MCF 10A (cell line): Measurements from ENCODE around the gene PARP4. TPM values are rescaled to one million over a fixed set of nuclear protein-coding genes. Genes with fewer than 3 reads are reported as not detected.
"Not testable (repeated sequence)": the region's sequence is repeated elsewhere in the genome, so short reads cannot be mapped to it uniquely, and the experiment has no call there.

ENCODE experiments used
- BruUV-seq: library from RNA; stranded (reverse); fragments of 400-500 nt; replicated peaks from 2 replicates; lab custom pipeline; 2021; lab: Mats Ljungman, UMichigan
- CTCF ChIA-PET: fragments of 300-600 bp; sonication (Branson Sonifier 250); formaldehyde crosslinking; extraction: SDS; loops from one replicate; lab custom pipeline; 2021; ENCODE audit warnings: antibody characterized with exemption, inconsistent platforms; lab: Yijun Ruan, JAX
- POLR2A ChIA-PET: fragments of 300-600, 350-650 bp; sonication (Branson Sonifier 250); formaldehyde crosslinking; extraction: SDS; loops from one replicate; lab custom pipeline; 2020; ENCODE audit warnings: antibody characterized with exemption, inconsistent platforms; lab: Yijun Ruan, JAX
- DNase-seq: peaks from one replicate; pipeline ENCODE4 v3.0.0-alpha.2; 2018; ENCODE audit not compliant: unreplicated experiment
- H3K27ac Mint-ChIP-seq: one replicate; pipeline ENCODE4 v1.8.0; 2022; ENCODE audit warnings: mild to moderate bottlenecking, low read depth, mixed read lengths; ENCODE audit not compliant: unreplicated experiment
- H3K27me3 Mint-ChIP-seq: one replicate; pipeline ENCODE4 v1.8.0; 2022; ENCODE audit warnings: mixed read lengths; ENCODE audit not compliant: insufficient read depth, unreplicated experiment
- H3K36me3 Mint-ChIP-seq: one replicate; pipeline ENCODE4 v1.8.0; 2022; ENCODE audit warnings: mild to moderate bottlenecking, moderate library complexity, mixed read lengths; ENCODE audit not compliant: insufficient read depth, unreplicated experiment
- H3K4me1 Mint-ChIP-seq: one replicate; pipeline ENCODE4 v1.8.0; 2022; ENCODE audit warnings: mixed read lengths; ENCODE audit not compliant: insufficient read depth, unreplicated experiment
- H3K4me3 Mint-ChIP-seq: one replicate; pipeline ENCODE4 v1.8.0; 2022; ENCODE audit warnings: mild to moderate bottlenecking, moderate library complexity, mixed read lengths; ENCODE audit not compliant: unreplicated experiment
- H3K9me3 Mint-ChIP-seq: one replicate; pipeline ENCODE4 v1.8.0; 2022; ENCODE audit warnings: mixed read lengths; ENCODE audit not compliant: unreplicated experiment
- intact Hi-C: fragments of 100-400 bp; cut with micrococcal nuclease; formaldehyde crosslinking; loops from 2 replicates; pipeline ENCODE4 v1.14.1; 2022
- total RNA-seq: library from RNA; stranded (reverse); gene quantifications from 2 replicates; pipeline ENCODE4 v1.2.3, GENCODE V29; 2022
- TF ChIP-seq, protein P1 (sequence below): fragments of 200-600 bp; IDR thresholded peaks from one replicate; pipeline ENCODE4 v1.8.0; 2022; ENCODE audit warnings: antibody characterized with exemption, mild to moderate bottlenecking; ENCODE audit not compliant: unreplicated experiment

Gene PARP4
- total RNA-seq, 1 experiment from 2014 or later = 30.9 TPM

DNA sequence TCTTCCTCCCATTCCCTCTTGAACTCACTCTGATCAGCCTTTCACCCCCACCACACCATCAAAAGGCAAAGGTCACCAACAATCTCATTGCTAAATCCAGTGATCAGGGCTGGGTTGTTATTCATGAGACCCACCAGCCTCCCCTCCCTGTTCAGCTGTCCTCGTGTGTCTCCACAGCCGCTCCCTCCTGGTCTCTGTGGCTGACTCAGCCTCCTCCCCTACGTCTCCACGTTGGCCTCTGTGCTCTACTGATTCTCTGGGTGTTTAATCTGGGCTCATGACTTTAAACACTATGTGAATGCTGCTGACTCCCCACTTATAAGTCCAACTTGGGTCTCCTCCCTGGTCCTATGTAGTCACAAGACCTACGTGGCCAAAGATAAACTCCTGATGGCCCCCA is 38.9 kb downstream of the PARP4 start:
- ChIA-PET POLR2A (no interaction called here), CTCF (no interaction called here)
- Mint-ChIP-seq H3K27me3 (no peaks in the 10 kb centered on the region), H3K4me1 (no peaks in the 10 kb centered on the region), H3K27ac (no peak overlapping the region), H3K4me3 (no peak overlapping the region), H3K36me3 (peaks cover 85% of the 10 kb centered on the region), H3K9me3 (no peaks in the 10 kb centered on the region)
- DNase-seq = no peak
- TF ChIP-seq, protein P1, sequence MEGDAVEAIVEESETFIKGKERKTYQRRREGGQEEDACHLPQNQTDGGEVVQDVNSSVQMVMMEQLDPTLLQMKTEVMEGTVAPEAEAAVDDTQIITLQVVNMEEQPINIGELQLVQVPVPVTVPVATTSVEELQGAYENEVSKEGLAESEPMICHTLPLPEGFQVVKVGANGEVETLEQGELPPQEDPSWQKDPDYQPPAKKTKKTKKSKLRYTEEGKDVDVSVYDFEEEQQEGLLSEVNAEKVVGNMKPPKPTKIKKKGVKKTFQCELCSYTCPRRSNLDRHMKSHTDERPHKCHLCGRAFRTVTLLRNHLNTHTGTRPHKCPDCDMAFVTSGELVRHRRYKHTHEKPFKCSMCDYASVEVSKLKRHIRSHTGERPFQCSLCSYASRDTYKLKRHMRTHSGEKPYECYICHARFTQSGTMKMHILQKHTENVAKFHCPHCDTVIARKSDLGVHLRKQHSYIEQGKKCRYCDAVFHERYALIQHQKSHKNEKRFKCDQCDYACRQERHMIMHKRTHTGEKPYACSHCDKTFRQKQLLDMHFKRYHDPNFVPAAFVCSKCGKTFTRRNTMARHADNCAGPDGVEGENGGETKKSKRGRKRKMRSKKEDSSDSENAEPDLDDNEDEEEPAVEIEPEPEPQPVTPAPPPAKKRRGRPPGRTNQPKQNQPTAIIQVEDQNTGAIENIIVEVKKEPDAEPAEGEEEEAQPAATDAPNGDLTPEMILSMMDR = no peak
- intact Hi-C loops = no loop called here
- no TSS peak for BruUV-seq

DNA sequence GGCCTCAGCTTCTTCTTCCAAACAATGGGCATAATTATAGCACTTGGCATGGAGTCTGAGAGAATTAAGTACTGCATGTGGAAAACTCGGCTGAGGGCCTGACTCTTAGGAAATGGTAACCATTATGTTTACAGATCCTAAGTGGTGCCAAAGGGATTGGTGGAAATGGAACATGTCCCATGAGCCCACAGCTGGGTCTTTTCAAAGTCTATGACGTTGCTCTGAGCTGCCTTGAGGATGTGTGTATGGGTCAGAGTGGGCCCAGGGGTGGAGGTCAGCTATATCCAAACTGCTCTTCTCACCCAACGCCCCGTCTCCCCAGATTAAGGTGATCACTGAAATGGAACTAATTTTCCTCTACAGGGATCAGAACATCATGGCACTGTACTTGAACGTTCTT is 40.4 kb downstream of the PARP4 start:
- BruUV-seq, H3K4me1 Mint-ChIP-seq, CTCF ChIA-PET, H3K27me3 Mint-ChIP-seq, H3K9me3 Mint-ChIP-seq, H3K4me3 Mint-ChIP-seq, intact Hi-C loops, H3K27ac Mint-ChIP-seq, DNase-seq: not testable (repeated sequence)
- peaks cover 89% of the 10 kb centered on the region for H3K36me3 Mint-ChIP-seq
- POLR2A ChIA-PET = interaction anchor here (0.8 kb wide), 1 partner anchor 10 kb away, joined by 3 read pairs; no protein-coding TSS in a partner anchor

DNA sequence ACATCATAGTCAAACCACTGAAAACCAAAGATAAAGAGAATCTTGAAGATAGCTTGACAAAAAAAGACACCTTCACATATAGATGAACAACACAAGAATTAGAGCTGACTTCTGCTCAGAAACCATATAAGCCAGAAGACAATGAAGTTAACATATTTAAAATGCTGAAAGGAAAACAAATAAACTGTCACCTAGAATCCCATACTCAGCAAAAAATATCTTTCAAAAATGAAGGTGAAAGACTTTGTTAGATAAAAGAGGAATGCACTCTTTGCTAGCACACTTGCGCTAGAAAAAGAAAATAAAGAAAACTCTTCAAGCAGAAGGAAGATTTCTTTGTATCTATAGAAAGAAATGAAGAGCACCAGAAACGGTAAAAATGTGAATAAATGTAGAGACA is 49.5 kb downstream of the PARP4 start:
- no peak for DNase-seq
- H3K4me3 Mint-ChIP-seq = no peak overlapping the region
- peaks cover 68% of the 10 kb centered on the region for H3K36me3 Mint-ChIP-seq
- no TSS peak for BruUV-seq
- H3K9me3 Mint-ChIP-seq = no peaks in the 10 kb centered on the region
- ChIA-PET POLR2A (interaction anchor here (0.8 kb wide), 1 partner anchor 14 kb away, joined by 3 read pairs; no protein-coding TSS in a partner anchor), CTCF (no interaction called here)
- H3K27ac Mint-ChIP-seq = no peak overlapping the region
- TF ChIP-seq, protein P1 = no peak
- no peaks in the 10 kb centered on the region for H3K4me1 Mint-ChIP-seq
- no peaks in the 10 kb centered on the region for H3K27me3 Mint-ChIP-seq
- intact Hi-C loops = no loop called here

- Mint-ChIP-seq H3K4me1 (no peaks in the 10 kb centered on the region), H3K27me3 (no peaks in the 10 kb centered on the region), H3K9me3 (no peaks in the 10 kb centered on the region), H3K4me3 (no peak overlapping the region), H3K27ac (no peak overlapping the region), H3K36me3 (peaks cover 73% of the 10 kb centered on the region)
- intact Hi-C loops = no loop called here
- BruUV-seq = no TSS peak
- CTCF ChIA-PET = no interaction called here
- no peak for DNase-seq
- TF ChIP-seq, protein P1 = no peak
- POLR2A ChIA-PET = interaction anchor here (1.1 kb wide), 1 partner anchor 8 kb away, joined by 3 read pairs; no protein-coding TSS in a partner anchor
Observed at GRCh38 chr13:24460256-24460655, 52.3 kb downstream of the PARP4 start.

DNA sequence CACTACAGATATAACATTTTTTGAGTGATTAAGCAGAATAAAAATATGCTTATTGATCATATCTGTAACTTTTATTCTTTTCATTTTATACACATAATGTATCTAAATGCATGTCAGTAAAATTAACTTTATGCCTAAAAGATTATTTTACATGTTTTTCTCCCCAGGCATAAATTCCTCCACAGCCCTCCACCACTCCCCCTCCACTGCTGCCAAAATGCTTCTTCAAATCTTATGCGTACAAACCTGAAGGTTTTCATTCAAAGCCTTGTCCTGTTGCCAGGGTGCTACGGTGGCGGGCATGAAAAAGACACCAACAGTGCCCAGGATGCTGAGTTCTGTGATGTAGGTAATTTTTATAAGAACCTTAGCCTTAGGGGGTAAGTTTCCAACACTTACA is 52.9 kb downstream of the PARP4 start:
- ChIA-PET CTCF (no interaction called here), POLR2A (interaction anchor here (1.1 kb wide), 1 partner anchor 8 kb away, joined by 3 read pairs; no protein-coding TSS in a partner anchor)
- Mint-ChIP-seq H3K9me3 (no peaks in the 10 kb centered on the region), H3K4me3 (no peak overlapping the region), H3K36me3 (peaks cover 74% of the 10 kb centered on the region), H3K27ac (no peak overlapping the region), H3K4me1 (no peaks in the 10 kb centered on the region), H3K27me3 (no peaks in the 10 kb centered on the region)
- no peak for DNase-seq
- no TSS peak for BruUV-seq
- intact Hi-C loops = no loop called here
- TF ChIP-seq, protein P1 = no peak
